Measurements from ENCODE around the gene MTHFD1L.

DNA sequence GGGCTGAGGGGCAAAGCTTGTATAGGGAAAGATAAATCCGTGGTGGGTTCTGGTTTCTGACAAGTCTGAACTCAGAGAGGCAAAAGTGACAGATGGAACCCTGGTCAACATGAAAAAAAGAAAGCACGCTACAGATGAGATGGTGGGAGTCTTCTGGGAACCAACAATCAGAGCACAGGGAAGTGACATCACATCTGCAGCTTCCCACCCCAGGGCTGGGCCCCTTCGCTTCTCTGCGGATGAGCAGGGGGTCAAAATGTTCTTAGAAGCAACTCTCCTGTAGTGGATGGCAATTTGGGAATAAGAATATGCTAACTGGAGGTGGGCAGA lies 245.0 kb downstream of the MTHFD1L start:
- TF ChIP-seq CTCF (IDR thresholded peaks at IDR 0.05; ENCODE audit: insufficient read depth, low read depth, low read length) (no peak), EZH2 (IDR thresholded peaks at IDR 0.05; ENCODE audit: insufficient read depth, low read length) (no peak)

Data from astrocyte (in vitro differentiated cells and primary cell).